BJ (cell line): ENCODE data around the gene ETFB. TPM values are rescaled to one million over a fixed set of nuclear protein-coding genes. Genes with fewer than 3 reads are reported as not detected.
A peak's percentile ranks its signal among the peaks of the same experiment; 100 is the strongest.

Experiments used
- CTCF ChIA-PET: fragments of 350-600 bp; formaldehyde crosslinking; extraction: SDS; loops from one replicate; lab custom pipeline; 2021; ENCODE audit warnings: antibody characterized with exemption, inconsistent platforms; lab: Yijun Ruan, JAX
- POLR2A ChIA-PET: fragments of 300-600 bp; sonication (Branson Sonifier 250); formaldehyde crosslinking; extraction: SDS; loops from one replicate; lab custom pipeline; 2021; ENCODE audit warnings: antibody characterized with exemption; lab: Charles Lee
- DNase-seq: peaks from one replicate; pipeline ENCODE4 v3.0.0-alpha.2; 2011; ENCODE audit warnings: low read depth
- H3K27me3 ChIP-seq: 2 replicates; pipeline ENCODE4 v1.6.0; 2011; ENCODE audit warnings: low read length; ENCODE audit not compliant: control insufficient read depth, insufficient read depth
- H3K36me3 ChIP-seq: 2 replicates; pipeline ENCODE4 v1.5.1; 2011; ENCODE audit warnings: low read length; ENCODE audit not compliant: control insufficient read depth, insufficient read depth
- H3K4me3 ChIP-seq: 2 replicates; pipeline ENCODE4 v1.5.1; 2011; ENCODE audit warnings: low read depth, mild to moderate bottlenecking, control low read depth, low read length
- CTCF ChIP-seq: IDR thresholded peaks from 2 replicates; pipeline ENCODE4 v1.5.1; 2011; ENCODE audit warnings: low read depth, mild to moderate bottlenecking, control low read depth, inconsistent platforms, low read length, moderate library complexity; ENCODE audit not compliant: insufficient read depth
- polyA plus RNA-seq: library from polyadenylated mRNA; depleted of rRNA; stranded (reverse); fragments of >200 nt; gene quantifications from 2 replicates; pipeline ENCODE4 v1.2.3, GENCODE V29; 2011

The ETFB gene
- polyA plus RNA-seq, 1 experiment: 149 TPM

GRCh38 chr19:51372021-51372648 is 5.9 kb upstream of the ETFB start:
- Histone ChIP-seq H3K36me3 (no peaks in the 10 kb centered on the region), H3K27me3 (peaks cover 2% of the 10 kb centered on the region; the same call in 1 of the 2 replicates), H3K4me3 (no peak overlapping the region)
- no peak for TF ChIP-seq CTCF
- CTCF ChIA-PET: interaction anchor here (1.3 kb wide), 1 partner anchor 49 kb away, joined by 3 read pairs; no protein-coding TSS in a partner anchor
- DNase-seq: no peak
- POLR2A ChIA-PET: no interaction called here

GRCh38 chr19:51371186-51371690 is 5.0 kb upstream of the ETFB start:
- ChIA-PET POLR2A (no interaction called here), CTCF (interaction anchor here (1.3 kb wide), 1 partner anchor 50 kb away, joined by 3 read pairs; no protein-coding TSS in a partner anchor)
- no peak for TF ChIP-seq CTCF
- Histone ChIP-seq H3K27me3 (peaks cover 2% of the 10 kb centered on the region; the same call in 1 of the 2 replicates), H3K36me3 (no peaks in the 10 kb centered on the region), H3K4me3 (no peak overlapping the region)
- no peak for DNase-seq

- no peak for TF ChIP-seq CTCF
- Histone ChIP-seq H3K4me3 (no peak overlapping the region), H3K36me3 (no peaks in the 10 kb centered on the region), H3K27me3 (peaks cover 2% of the 10 kb centered on the region; the same call in 1 of the 2 replicates)
- ChIA-PET CTCF (interaction anchor here (0.8 kb wide), 1 partner anchor 9 kb away, joined by 3 read pairs; no protein-coding TSS in a partner anchor), POLR2A (no interaction called here)
- no peak for DNase-seq
Measured at GRCh38 chr19:51370230-51370629, 4.0 kb upstream of the ETFB start.

GRCh38 chr19:51368366-51369282 is 2.4 kb upstream of the ETFB start, which contains the start of gene CLDND2:
TSS of gene CLDND2 (minus strand) at chr19:51369003. CDS start at chr19:51368577, 426 bp downstream.
- CTCF ChIA-PET: interaction anchor here (0.7 to 2.0 kb wide), 4 partner anchors 20 to 447 kb away, joined by 3 to 5 read pairs (median 4); partner anchors contain the start of gene LIM2
- Histone ChIP-seq H3K27me3 (peaks cover 2% of the 10 kb centered on the region; the same call in 1 of the 2 replicates), H3K4me3 (peak within 1 kb of the TSS; percentile 92), H3K36me3 (no peaks in the 10 kb centered on the region)
- TF ChIP-seq CTCF: no peak
- POLR2A ChIA-PET: interaction anchor here (1.5 kb wide), 1 partner anchor 29 kb away, joined by 12 read pairs; no protein-coding TSS in a partner anchor
- no peak for DNase-seq
